CD14-positive monocyte (primary cell): ENCODE measurements around the gene HLA-DOB. TPM values are rescaled to one million over a fixed set of nuclear protein-coding genes. Genes with fewer than 3 reads are reported as not detected.
"Not testable (repeated sequence)": the region's sequence is repeated elsewhere in the genome, so short reads cannot be mapped to it uniquely, and the experiment has no call there.

Source experiments
- DNase-seq, 3 donors: peaks; one replicate each; pipeline ENCODE4 v3.0.0-alpha.2; 2011 to 2022
- H2AFZ ChIP-seq: 2 replicates; pipeline ENCODE4 v1.6.0; 2012; ENCODE audit warnings: mild to moderate bottlenecking, low read depth, low read length, inconsistent platforms; ENCODE audit not compliant: insufficient read depth, poor library complexity, severe bottlenecking
- H3K27ac ChIP-seq, 2 donors: 1 replicate in 1 of 2; 2 replicates in 1 of 2; pipeline ENCODE4 v1.5.1; 2012 to 2013; ENCODE audit warnings: low read length in 2 of 2, control low read depth in 1 of 2, inconsistent platforms in 1 of 2, low read depth in 1 of 2, mild to moderate bottlenecking in 1 of 2
- H3K27me3 ChIP-seq, 2 donors: one replicate each; pipeline versions ENCODE4 v1.6.0 to v1.6.1; 2011 to 2013; ENCODE audit warnings: low read length in 2 of 2; ENCODE audit not compliant: control insufficient read depth in 2 of 2, insufficient read depth in 2 of 2
- H3K36me3 ChIP-seq, 2 donors: replicated peaks in 1 of 2; 1 replicate in 1 of 2; 2 replicates in 1 of 2; pipeline versions ENCODE4 v1.5.1 to v1.6.1; 2012 to 2013; ENCODE audit warnings: low read length in 2 of 2, control low read depth in 1 of 2, inconsistent platforms in 1 of 2, mild to moderate bottlenecking in 1 of 2; ENCODE audit not compliant: insufficient read depth in 2 of 2, control insufficient read depth in 1 of 2
- H3K4me1 ChIP-seq, 2 donors: 1 replicate in 1 of 2; 2 replicates in 1 of 2; pipeline versions ENCODE4 v1.5.1 to v1.6.1; 2012 to 2013; ENCODE audit warnings: low read length in 2 of 2, control low read depth in 1 of 2, inconsistent platforms in 1 of 2, mild to moderate bottlenecking in 1 of 2, moderate library complexity in 1 of 2; ENCODE audit not compliant: insufficient read depth in 2 of 2, control insufficient read depth in 1 of 2
- H3K4me2 ChIP-seq: replicated peaks from 2 replicates; pipeline ENCODE3; 2012; ENCODE audit warnings: low read length, moderate library complexity, mild to moderate bottlenecking; ENCODE audit not compliant: poor library complexity, severe bottlenecking; ENCODE audit errors: extremely low read depth
- H3K4me3 ChIP-seq, 3 experiments: fragments of 200-600 bp in 1 of 3; sonication (generic) in 1 of 3; replicated peaks in 1 of 3; 1 replicate in 2 of 3; 2 replicates in 1 of 3; pipeline ENCODE4 v1.5.1; 2011 to 2013; ENCODE audit warnings: low read length in 3 of 3, mild to moderate bottlenecking in 3 of 3, control low read depth in 2 of 3, low read depth in 2 of 3, inconsistent platforms in 1 of 3, moderate library complexity in 1 of 3
- H3K79me2 ChIP-seq: 2 replicates; pipeline ENCODE4 v1.6.0; 2012; ENCODE audit warnings: mild to moderate bottlenecking, control low read depth, inconsistent platforms, low read length, moderate library complexity; ENCODE audit not compliant: insufficient read depth
- H3K9ac ChIP-seq: 2 replicates; pipeline ENCODE4 v1.6.0; 2017; ENCODE audit warnings: low read length, mild to moderate bottlenecking; ENCODE audit not compliant: insufficient read depth, poor library complexity, severe bottlenecking
- H3K9me3 ChIP-seq, 2 donors: replicated peaks in 1 of 2; 1 replicate in 1 of 2; 2 replicates in 1 of 2; pipeline versions ENCODE4 v1.5.1 to v1.6.1; 2012 to 2013; ENCODE audit warnings: low read length in 2 of 2, control low read depth in 1 of 2; ENCODE audit not compliant: control insufficient read depth in 1 of 2, insufficient read depth in 1 of 2
- H4K20me1 ChIP-seq: 2 replicates; pipeline ENCODE4 v1.6.0; 2012; ENCODE audit warnings: mild to moderate bottlenecking, low read length, control low read depth, moderate library complexity; ENCODE audit not compliant: insufficient read depth
- H3K27ac Mint-ChIP-seq, 7 donors: one replicate each; pipeline ENCODE4 v1.8.0; 2020; ENCODE audit warnings: mild to moderate bottlenecking in 7 of 7, mixed read lengths in 7 of 7, moderate library complexity in 6 of 7, inconsistent platforms in 2 of 7
- H3K27me3 Mint-ChIP-seq, 3 donors: one replicate each; pipeline ENCODE4 v1.8.0; 2021 to 2022; ENCODE audit warnings: low read depth in 3 of 3, mild to moderate bottlenecking in 3 of 3, mixed read lengths in 3 of 3, moderate library complexity in 3 of 3, inconsistent platforms in 1 of 3
- H3K36me3 Mint-ChIP-seq, 2 donors: one replicate each; pipeline ENCODE4 v1.8.0; 2020; ENCODE audit warnings: mixed read lengths in 2 of 2, inconsistent platforms in 1 of 2, mild to moderate bottlenecking in 1 of 2
- H3K4me1 Mint-ChIP-seq: one replicate; pipeline ENCODE4 v1.8.0; 2020; ENCODE audit warnings: mild to moderate bottlenecking, mixed read lengths
- H3K4me3 Mint-ChIP-seq, 2 donors: one replicate each; pipeline ENCODE4 v1.8.0; 2020; ENCODE audit warnings: mild to moderate bottlenecking in 2 of 2, mixed read lengths in 2 of 2, moderate library complexity in 1 of 2
- H3K9me3 Mint-ChIP-seq, 7 donors: one replicate each; pipeline ENCODE4 v1.8.0; 2020 to 2022; ENCODE audit warnings: mixed read lengths in 7 of 7, mild to moderate bottlenecking in 6 of 7, moderate library complexity in 6 of 7, inconsistent platforms in 2 of 7
- CTCF ChIP-seq: fragments of 200-600 bp; IDR thresholded peaks from one replicate; pipeline ENCODE4 v1.8.0; 2022; ENCODE audit warnings: antibody characterized with exemption, mild to moderate bottlenecking
- WGBS: methylation state at CpG from one replicate; pipeline ENCODE4 v1.1.5; 2013; ENCODE audit warnings: missing lambda C conversion rate; ENCODE audit not compliant: insufficient coverage; 5-methylcytosine and 5-hydroxymethylcytosine counted together
- intact Hi-C, 2 donors: fragments of 100-400 bp; cut with micrococcal nuclease; formaldehyde crosslinking; loops; one replicate each; pipeline versions ENCODE4 v1.15.0 to v1.15.1; 2023
- polyA plus RNA-seq, 3 donors: library from polyadenylated mRNA; depleted of rRNA in 1 of 3; unstranded in 2 of 3; stranded (reverse) in 1 of 3; fragments of 300-500 nt in 2 of 3; fragments of >200 nt in 1 of 3; fragmentation: Illumina TruSeq in 2 of 3; gene quantifications; 1 replicate in 2 of 3; 2 replicates in 1 of 3; pipeline ENCODE4 v1.2.3, GENCODE V29; 2012 to 2021

HLA-DOB gene
- polyA plus RNA-seq, 3 donors = 0.25 to 6.2 (median 0.64) TPM

DNA sequence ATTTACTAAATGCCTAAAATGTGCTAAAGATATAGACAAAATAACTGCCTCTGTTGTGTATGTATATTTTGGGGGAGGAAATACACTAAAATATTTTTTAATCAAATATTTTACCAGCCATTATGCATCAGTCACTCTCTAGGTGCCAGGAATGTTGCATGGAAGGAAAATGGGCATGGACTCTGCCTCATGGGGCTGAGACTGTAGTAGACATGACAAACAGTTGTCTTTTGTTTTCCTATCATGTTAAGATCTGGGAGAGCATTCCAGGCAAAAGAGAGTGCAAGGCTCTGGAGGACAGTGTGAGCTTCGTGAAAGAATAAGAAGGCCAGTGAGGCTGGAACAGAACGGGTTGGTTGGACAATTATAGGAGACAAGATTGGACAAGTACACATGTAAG lies 26.5 kb downstream of the HLA-DOB start:
- H3K4me3 Mint-ChIP-seq = no peak overlapping the region
- H2AFZ ChIP-seq = no peak overlapping the region
- TF ChIP-seq CTCF = no peak
- H3K4me2 ChIP-seq = no peak overlapping the region
- peaks cover 31% of the 10 kb centered on the region for H3K4me1 Mint-ChIP-seq
- no peaks in the 10 kb centered on the region for H3K36me3 ChIP-seq
- H3K27me3 Mint-ChIP-seq = peaks cover 6 to 12% (median 9%) of the 10 kb centered on the region in 3 donors
- H3K27me3 ChIP-seq = no peaks in the 10 kb centered on the region
- no peaks in the 10 kb centered on the region for H4K20me1 ChIP-seq
- intact Hi-C loops = loop anchor here in 1 of 2 donors (10.0 kb wide), 2 partner anchors 86 to 546 kb away; no protein-coding TSS in a partner anchor
- WGBS = 80% methylated on average over 1 of the region's 2 CpGs
- H3K36me3 Mint-ChIP-seq = no peaks in the 10 kb centered on the region
- H3K9me3 Mint-ChIP-seq = peaks cover 0 to 2% (median 0%) of the 10 kb centered on the region in 7 donors
- H3K4me1 ChIP-seq = peaks cover 32 to 36% of the 10 kb centered on the region in 2 donors
- H3K27ac Mint-ChIP-seq = no peak overlapping the region
- no peak overlapping the region for H3K4me3 ChIP-seq
- no peaks in the 10 kb centered on the region for H3K9me3 ChIP-seq
- H3K27ac ChIP-seq = no peak overlapping the region
- no peaks in the 10 kb centered on the region for H3K79me2 ChIP-seq
- DNase-seq = no peak
- H3K9ac ChIP-seq = no peak overlapping the region

DNA sequence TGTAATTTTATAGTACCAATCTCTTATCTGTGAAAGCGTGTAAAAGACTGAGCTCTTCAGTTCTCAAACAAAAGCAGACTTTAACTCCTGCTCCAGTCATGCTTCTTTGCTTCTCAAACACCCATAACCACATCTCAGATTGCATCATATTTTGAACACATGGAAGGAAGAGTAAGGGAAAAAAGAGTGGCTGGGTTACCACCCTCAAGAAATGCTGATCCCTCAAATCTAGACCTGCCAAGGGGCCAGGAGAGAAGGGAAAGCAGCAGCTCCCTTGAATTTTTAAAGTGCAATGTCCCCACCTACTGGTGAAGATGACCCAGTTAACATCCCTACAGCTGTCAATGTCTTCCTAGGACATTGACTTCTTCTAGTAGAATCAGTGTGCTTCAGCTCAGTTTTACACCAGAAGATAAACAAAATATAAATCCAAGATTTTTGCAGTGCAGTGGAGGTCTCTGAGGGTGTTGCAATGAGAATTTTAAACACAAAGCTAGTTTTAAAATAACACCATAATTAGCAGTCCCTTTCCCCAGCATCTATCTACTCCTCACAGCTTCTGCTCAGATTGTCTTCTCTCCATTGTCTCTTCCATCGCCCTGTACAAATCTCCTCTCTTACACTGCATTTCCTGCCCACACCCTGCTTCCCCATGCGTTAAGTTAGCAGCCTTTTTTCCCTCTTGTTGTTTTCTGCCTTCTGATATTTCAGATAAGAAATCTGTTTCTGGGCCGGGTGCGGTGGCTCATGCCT lies 30.8 kb downstream of the HLA-DOB start:
- Histone ChIP-seq H3K9ac (no peak overlapping the region), H3K9me3 (no peaks in the 10 kb centered on the region), H3K27ac (no peak overlapping the region), H3K4me2 (no peak overlapping the region), H3K27me3 (no peaks in the 10 kb centered on the region), H3K36me3 (no peaks in the 10 kb centered on the region), H3K4me1 (peaks cover 8 to 12% of the 10 kb centered on the region in 2 donors), H3K79me2 (no peaks in the 10 kb centered on the region), H3K4me3 (no peak overlapping the region), H2AFZ (peak overlapping the region; percentile 37), H4K20me1 (no peaks in the 10 kb centered on the region)
- Mint-ChIP-seq H3K27ac (peak overlapping the region in 2 of 7 donors; percentile 21 to 82), H3K4me3 (peak overlapping the region in 1 of 2 donors; percentile 52), H3K27me3 (peaks cover 6 to 12% (median 9%) of the 10 kb centered on the region in 3 donors), H3K36me3 (no peaks in the 10 kb centered on the region), H3K9me3 (peaks cover 0 to 8% (median 2%) of the 10 kb centered on the region in 7 donors), H3K4me1 (peaks cover 8% of the 10 kb centered on the region)
- DNase-seq = peak; percentile 61 to 69 (median 62)
- WGBS = 25% methylated on average over 4 of the region's 5 CpGs
- intact Hi-C loops = loop anchor here (2.0 to 5.0 kb wide), 2 partner anchors 74 to 371 kb away; no protein-coding TSS in a partner anchor
- TF ChIP-seq CTCF = peak; percentile 85

- H3K36me3 Mint-ChIP-seq, H3K27me3 ChIP-seq, H3K27me3 Mint-ChIP-seq, H3K36me3 ChIP-seq, intact Hi-C loops, DNase-seq, H2AFZ ChIP-seq, H3K27ac ChIP-seq, H3K4me3 Mint-ChIP-seq, H3K9me3 ChIP-seq, H3K9ac ChIP-seq, H3K4me2 ChIP-seq, H3K79me2 ChIP-seq, H4K20me1 ChIP-seq, H3K9me3 Mint-ChIP-seq, H3K4me3 ChIP-seq: not testable (repeated sequence)
- Mint-ChIP-seq H3K4me1 (peaks cover 13% of the 10 kb centered on the region), H3K27ac (peak overlapping the region in 1 of 7 donors; percentile 5)
- peaks cover 8 to 12% of the 10 kb centered on the region in 2 donors for H3K4me1 ChIP-seq
Measured at GRCh38 chr6:32782923-32783322, 33.9 kb downstream of the HLA-DOB start.
